Brain microvascular endothelial cell (primary cell): Measurements from ENCODE around the gene IER3IP1.

Experiments used
- DNase-seq: peaks from one replicate; pipeline ENCODE4 v3.0.0-alpha.2; 2020
- H3K27ac ChIP-seq: fragments of 250-450 bp; sonication (Bioruptor Pico); 2 replicates; pipeline ENCODE4 v1.5.1; 2020; ENCODE audit warnings: mild to moderate bottlenecking, moderate library complexity
- H3K27me3 ChIP-seq: fragments of 250-450 bp; sonication (Bioruptor Pico); replicated peaks from 2 replicates; pipeline ENCODE4 v1.5.1; 2020; ENCODE audit warnings: mild to moderate bottlenecking
- H3K36me3 ChIP-seq: fragments of 250-450 bp; sonication (Bioruptor Pico); replicated peaks from 2 replicates; pipeline ENCODE4 v1.5.1; 2020; ENCODE audit warnings: mild to moderate bottlenecking
- H3K4me3 ChIP-seq: 2 replicates; pipeline ENCODE4 v1.5.1; 2011; ENCODE audit warnings: low read depth, mild to moderate bottlenecking, control low read depth, low read length, moderate library complexity
- in situ Hi-C: cut with HindIII; loops from 2 replicates; pipeline ENCODE4 v1.10.0; 2017; ENCODE audit warnings: low sequenced_read_pairs, low pct_ligation_motif_present
- TF ChIP-seq, protein P1 (sequence below): IDR thresholded peaks from 2 replicates; pipeline ENCODE4 v1.5.1; 2011; ENCODE audit warnings: low read depth, mild to moderate bottlenecking, moderate library complexity, low read length, control low read depth, inconsistent platforms; ENCODE audit errors: missing control alignments

IER3IP1 gene

DNA sequence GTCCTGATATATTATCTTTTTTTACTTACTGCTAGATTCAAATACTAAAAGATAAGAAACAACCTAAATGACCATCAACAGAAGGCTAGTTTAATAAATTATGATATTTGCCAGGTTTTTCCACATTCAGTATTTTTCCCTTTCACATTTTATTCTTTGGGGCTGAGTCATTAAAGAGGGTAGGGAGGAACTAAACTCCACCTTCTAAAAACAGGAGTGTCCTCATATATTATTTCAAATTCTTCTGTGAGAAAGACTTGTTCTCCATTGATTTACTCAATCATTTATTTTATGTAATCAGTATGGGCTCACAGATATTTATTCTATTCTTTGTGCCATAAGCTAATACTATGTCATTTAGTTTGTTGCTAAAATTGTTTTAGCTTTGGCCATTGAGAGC is 34.9 kb downstream of the IER3IP1 start:
- no peak overlapping the region for H3K4me3 ChIP-seq
- no peaks in the 10 kb centered on the region for H3K27me3 ChIP-seq
- no peak overlapping the region for H3K27ac ChIP-seq
- H3K36me3 ChIP-seq, result no peaks in the 10 kb centered on the region
- no peak for DNase-seq
- TF ChIP-seq, protein P1, sequence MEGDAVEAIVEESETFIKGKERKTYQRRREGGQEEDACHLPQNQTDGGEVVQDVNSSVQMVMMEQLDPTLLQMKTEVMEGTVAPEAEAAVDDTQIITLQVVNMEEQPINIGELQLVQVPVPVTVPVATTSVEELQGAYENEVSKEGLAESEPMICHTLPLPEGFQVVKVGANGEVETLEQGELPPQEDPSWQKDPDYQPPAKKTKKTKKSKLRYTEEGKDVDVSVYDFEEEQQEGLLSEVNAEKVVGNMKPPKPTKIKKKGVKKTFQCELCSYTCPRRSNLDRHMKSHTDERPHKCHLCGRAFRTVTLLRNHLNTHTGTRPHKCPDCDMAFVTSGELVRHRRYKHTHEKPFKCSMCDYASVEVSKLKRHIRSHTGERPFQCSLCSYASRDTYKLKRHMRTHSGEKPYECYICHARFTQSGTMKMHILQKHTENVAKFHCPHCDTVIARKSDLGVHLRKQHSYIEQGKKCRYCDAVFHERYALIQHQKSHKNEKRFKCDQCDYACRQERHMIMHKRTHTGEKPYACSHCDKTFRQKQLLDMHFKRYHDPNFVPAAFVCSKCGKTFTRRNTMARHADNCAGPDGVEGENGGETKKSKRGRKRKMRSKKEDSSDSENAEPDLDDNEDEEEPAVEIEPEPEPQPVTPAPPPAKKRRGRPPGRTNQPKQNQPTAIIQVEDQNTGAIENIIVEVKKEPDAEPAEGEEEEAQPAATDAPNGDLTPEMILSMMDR, result no peak
- in situ Hi-C loops, result no loop called here

- no peak overlapping the region for H3K27ac ChIP-seq
- peaks cover 2% of the 10 kb centered on the region for H3K36me3 ChIP-seq
- in situ Hi-C loops, result no loop called here
- no peak for DNase-seq
- no peak overlapping the region for H3K4me3 ChIP-seq
- no peaks in the 10 kb centered on the region for H3K27me3 ChIP-seq
- TF ChIP-seq, protein P1, result no peak
Observed at GRCh38 chr18:47121146-47121545, 55.0 kb downstream of the IER3IP1 start.

DNA sequence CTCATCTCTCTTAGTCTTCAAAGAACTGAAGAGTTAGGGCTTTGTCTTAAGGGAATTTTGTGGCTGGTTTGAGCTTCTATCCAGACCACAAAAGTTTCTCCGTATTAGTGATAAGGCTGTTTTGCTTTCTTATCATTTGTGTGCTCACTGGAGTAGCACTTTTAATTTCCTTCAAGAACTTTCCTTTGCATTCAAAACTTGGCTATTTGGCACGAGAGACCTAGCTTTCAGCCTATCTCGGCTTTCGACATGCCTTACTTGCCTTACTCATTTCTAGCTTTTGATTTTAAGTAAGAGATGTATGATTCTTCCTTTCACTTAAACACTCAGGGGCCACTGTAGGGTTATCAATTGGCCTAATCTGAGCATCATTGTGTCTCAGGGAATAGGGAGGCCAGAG is 55.7 kb downstream of the IER3IP1 start:
- no peak overlapping the region for H3K27ac ChIP-seq
- no peak for DNase-seq
- no peaks in the 10 kb centered on the region for H3K27me3 ChIP-seq
- no peak overlapping the region for H3K4me3 ChIP-seq
- in situ Hi-C loops, result no loop called here
- peaks cover 2% of the 10 kb centered on the region for H3K36me3 ChIP-seq
- TF ChIP-seq, protein P1, result no peak

GRCh38 chr18:47118981-47119380 is 57.2 kb downstream of the IER3IP1 start:
- no peak overlapping the region for H3K27ac ChIP-seq
- DNase-seq, result no peak
- TF ChIP-seq, protein P1, result no peak
- peaks cover 2% of the 10 kb centered on the region for H3K36me3 ChIP-seq
- H3K27me3 ChIP-seq, result no peaks in the 10 kb centered on the region
- no peak overlapping the region for H3K4me3 ChIP-seq
- in situ Hi-C loops, result no loop called here

GRCh38 chr18:47115205-47115604 is 61.0 kb downstream of the IER3IP1 start:
- TF ChIP-seq, protein P1, result no peak
- Histone ChIP-seq H3K27me3 (no peaks in the 10 kb centered on the region), H3K36me3 (peaks cover 9% of the 10 kb centered on the region), H3K4me3 (no peak overlapping the region), H3K27ac (no peak overlapping the region)
- no peak for DNase-seq
- in situ Hi-C loops, result no loop called here

- no peak overlapping the region for H3K27ac ChIP-seq
- TF ChIP-seq, protein P1, result no peak
- H3K4me3 ChIP-seq, result no peak overlapping the region
- H3K27me3 ChIP-seq, result no peaks in the 10 kb centered on the region
- in situ Hi-C loops, result no loop called here
- DNase-seq, result no peak
- H3K36me3 ChIP-seq, result peaks cover 9% of the 10 kb centered on the region
Observed at GRCh38 chr18:47113796-47114540, 62.2 kb downstream of the IER3IP1 start.
